SK-N-SH treated with all-trans-retinoic acid at 6 μM for 48 hours (cell line): Measurements from ENCODE around the gene KIF20B.
"Not testable (repeated sequence)": the region's sequence is repeated elsewhere in the genome, so short reads cannot be mapped to it uniquely, and the experiment has no call there.

Source experiments
- ATAC-seq: fragments of 200-7000 bp; cut with Tn5 transposase; 3 replicates; pipeline ENCODE4 v1.9.1; 2020; ENCODE audit warnings: mild to moderate bottlenecking, moderate library complexity
- ARNTL ChIP-seq: fragments of 450-650 bp; formaldehyde crosslinking; IDR thresholded peaks from 2 replicates; pipeline ENCODE4 v1.5.0; 2020; ENCODE audit warnings: low read depth, mild to moderate bottlenecking, moderate library complexity, borderline replicate concordance
- BACH2 ChIP-seq: fragments of 250-450 bp; sonication (Bioruptor Pico); IDR thresholded peaks from 2 replicates; pipeline ENCODE4 v1.9.0; 2021; ENCODE audit warnings: mild to moderate bottlenecking, borderline replicate concordance
- CREB5 ChIP-seq: fragments of 250-450 bp; sonication (Bioruptor Pico); IDR thresholded peaks from 2 replicates; pipeline ENCODE4 v1.5.1; 2020; ENCODE audit warnings: low read depth, mild to moderate bottlenecking, moderate library complexity
- CSDC2 ChIP-seq: fragments of 250-450 bp; sonication (Bioruptor Pico); IDR thresholded peaks from 2 replicates; pipeline ENCODE4 v1.5.0; 2020; ENCODE audit warnings: mild to moderate bottlenecking, moderate library complexity
- ESRRG ChIP-seq: fragments of 250-450 bp; sonication (Bioruptor Pico); IDR thresholded peaks from 2 replicates; pipeline ENCODE4 v1.6.1; 2021; ENCODE audit warnings: mild to moderate bottlenecking
- GLIS3 ChIP-seq: fragments of 250-450 bp; sonication (Bioruptor Pico); IDR thresholded peaks from 2 replicates; pipeline ENCODE4 v1.5.0; 2020; ENCODE audit warnings: mild to moderate bottlenecking, moderate library complexity
- ISL1 ChIP-seq: fragments of 250-450 bp; sonication (Bioruptor Pico); IDR thresholded peaks from 2 replicates; pipeline ENCODE4 v2.1.2; 2022; ENCODE audit warnings: mild to moderate bottlenecking, moderate library complexity
- OSR1 ChIP-seq: fragments of 250-450 bp; sonication (Bioruptor Pico); IDR thresholded peaks from 2 replicates; pipeline ENCODE4 v1.8.0; 2022; ENCODE audit warnings: moderate library complexity, mild to moderate bottlenecking, inconsistent platforms
- PATZ1 ChIP-seq: fragments of 250-450 bp; sonication (Bioruptor Pico); IDR thresholded peaks from 2 replicates; pipeline ENCODE4 v1.8.0; 2020; ENCODE audit warnings: mild to moderate bottlenecking, moderate library complexity, borderline replicate concordance
- POU6F1 ChIP-seq: fragments of 250-450 bp; sonication (Bioruptor Pico); IDR thresholded peaks from 2 replicates; pipeline ENCODE4 v1.8.0; 2021; ENCODE audit warnings: low read depth, mild to moderate bottlenecking, moderate library complexity, borderline replicate concordance
- PPARA ChIP-seq: fragments of 250-450 bp; sonication (Bioruptor Pico); IDR thresholded peaks from 2 replicates; pipeline ENCODE4 v1.5.0; 2020; ENCODE audit warnings: mild to moderate bottlenecking, borderline replicate concordance
- RARB ChIP-seq: fragments of 250-450 bp; sonication (Bioruptor Pico); IDR thresholded peaks from 2 replicates; pipeline ENCODE4 v1.8.0; 2021; ENCODE audit warnings: mild to moderate bottlenecking, moderate library complexity
- SNAI2 ChIP-seq: fragments of 250-450 bp; sonication (Bioruptor Pico); IDR thresholded peaks from 2 replicates; pipeline ENCODE4 v1.5.0; 2020; ENCODE audit warnings: mild to moderate bottlenecking, moderate library complexity
- TCF4 ChIP-seq: fragments of 250-450 bp; sonication (Bioruptor Pico); IDR thresholded peaks from 2 replicates; pipeline ENCODE4 v1.8.0; 2021; ENCODE audit warnings: mild to moderate bottlenecking, moderate library complexity, borderline replicate concordance
- TOX ChIP-seq: fragments of 250-450 bp; sonication (Bioruptor Pico); IDR thresholded peaks from 2 replicates; pipeline ENCODE4 v1.8.0; 2021; ENCODE audit warnings: mild to moderate bottlenecking, moderate library complexity, borderline replicate concordance
- TSHZ2 ChIP-seq: fragments of 250-450 bp; sonication (Bioruptor Pico); IDR thresholded peaks from 2 replicates; pipeline ENCODE4 v1.5.0; 2020; ENCODE audit warnings: mild to moderate bottlenecking, moderate library complexity
- ZC3H10 ChIP-seq: fragments of 250-450 bp; sonication (Bioruptor Pico); IDR thresholded peaks from 2 replicates; pipeline ENCODE4 v1.5.1; 2021; ENCODE audit warnings: mild to moderate bottlenecking, moderate library complexity
- ZFP3 ChIP-seq: fragments of 250-450 bp; sonication (Bioruptor Pico); IDR thresholded peaks from 2 replicates; pipeline ENCODE4 v1.5.0; 2020; ENCODE audit warnings: mild to moderate bottlenecking, moderate library complexity
- ZFP30 ChIP-seq: fragments of 450-650 bp; formaldehyde crosslinking; IDR thresholded peaks from 2 replicates; pipeline ENCODE4 v1.5.0; 2022; ENCODE audit warnings: mild to moderate bottlenecking, moderate library complexity
- ZNF565 ChIP-seq: fragments of 450-650 bp; formaldehyde crosslinking; conservative IDR thresholded peaks from 2 replicates; pipeline ENCODE4 v1.5.0; 2020; ENCODE audit warnings: low read depth, mild to moderate bottlenecking, moderate library complexity
- ZNF70 ChIP-seq: fragments of 450-650 bp; formaldehyde crosslinking; IDR thresholded peaks from 2 replicates; pipeline ENCODE4 v1.5.0; 2020; ENCODE audit warnings: mild to moderate bottlenecking, moderate library complexity
- ZNF8 ChIP-seq: fragments of 450-650 bp; formaldehyde crosslinking; IDR thresholded peaks from 2 replicates; pipeline ENCODE4 v1.5.0; 2020; ENCODE audit warnings: mild to moderate bottlenecking, moderate library complexity

Gene KIF20B

GRCh38 chr10:89755374-89755773, 54.0 kb downstream of the KIF20B start (continued):
- TF ChIP-seq PATZ1 (CRISPR knock-in tag), result no peak
- TF ChIP-seq TOX (CRISPR knock-in tag), result no peak
- TF ChIP-seq ZNF8, result no peak
- no peak for TF ChIP-seq ARNTL (CRISPR knock-in tag)
- TF ChIP-seq ZFP3 (CRISPR knock-in tag), result no peak
- no peak for TF ChIP-seq BACH2 (CRISPR knock-in tag)
- TF ChIP-seq RARB (CRISPR knock-in tag), result no peak

GRCh38 chr10:89759531-89759930, 58.1 kb downstream of the KIF20B start:
- TF ChIP-seq BACH2 (CRISPR knock-in tag) (no peak), OSR1 (CRISPR knock-in tag) (no peak), TOX (CRISPR knock-in tag) (no peak), CSDC2 (no peak), CREB5 (CRISPR knock-in tag) (no peak), TSHZ2 (no peak), GLIS3 (CRISPR knock-in tag) (no peak), RARB (CRISPR knock-in tag) (no peak), ZNF8 (no peak), ZFP30 (CRISPR knock-in tag) (no peak), ZFP3 (CRISPR knock-in tag) (no peak), ARNTL (CRISPR knock-in tag) (no peak), ZNF70 (no peak), POU6F1 (CRISPR knock-in tag) (no peak), TCF4 (CRISPR knock-in tag) (no peak)
- no peak for ATAC-seq

GRCh38 chr10:89763671-89764070, 62.3 kb downstream of the KIF20B start:
- ATAC-seq, result not testable (repeated sequence)

GRCh38 chr10:89771684-89772083, 70.3 kb downstream of the KIF20B start:
- no peak for ATAC-seq
- no peak for TF ChIP-seq PPARA (CRISPR knock-in tag)
- TF ChIP-seq GLIS3 (CRISPR knock-in tag), result no peak
- TF ChIP-seq ESRRG (CRISPR knock-in tag), result no peak
- no peak for TF ChIP-seq TSHZ2
- TF ChIP-seq TCF4 (CRISPR knock-in tag), result no peak
- no peak for TF ChIP-seq ZNF70
- no peak for TF ChIP-seq ISL1 (CRISPR knock-in tag)
- no peak for TF ChIP-seq ARNTL (CRISPR knock-in tag)
- TF ChIP-seq OSR1 (CRISPR knock-in tag), result no peak
- TF ChIP-seq BACH2 (CRISPR knock-in tag), result no peak
- no peak for TF ChIP-seq TOX (CRISPR knock-in tag)
- TF ChIP-seq RARB (CRISPR knock-in tag), result no peak
- no peak for TF ChIP-seq ZNF8
- TF ChIP-seq ZC3H10 (CRISPR knock-in tag), result no peak
- TF ChIP-seq SNAI2 (CRISPR knock-in tag), result no peak
- no peak for TF ChIP-seq ZFP3 (CRISPR knock-in tag)
- TF ChIP-seq CREB5 (CRISPR knock-in tag), result no peak
- no peak for TF ChIP-seq ZNF565
- no peak for TF ChIP-seq POU6F1 (CRISPR knock-in tag)
